Neural progenitor cell (in vitro differentiated cells): ENCODE results near the gene RHOF. TPM values are rescaled to one million over a fixed set of nuclear protein-coding genes. Genes with fewer than 3 reads are reported as not detected.

Experiments
- DNase-seq: peaks from one replicate; pipeline ENCODE4 v3.0.0-alpha.2; 2016; ENCODE audit warnings: low spot score
- H2AFZ ChIP-seq: fragments of 200-600 bp; sonication (generic); replicated peaks from 2 replicates; pipeline ENCODE4 v1.6.1; 2016; ENCODE audit warnings: antibody characterized with exemption
- H3F3A ChIP-seq: fragments of 200-600 bp; sonication (generic); 2 replicates; pipeline ENCODE4 v1.6.1; 2016; ENCODE audit warnings: antibody characterized with exemption, low read depth
- H3K27ac ChIP-seq: fragments of 200-600 bp; sonication (generic); 2 replicates; pipeline ENCODE4 v1.5.1; 2016; ENCODE audit warnings: mild to moderate bottlenecking
- H3K27me3 ChIP-seq: fragments of 200-600 bp; sonication (generic); 2 replicates; pipeline ENCODE4 v1.6.1; 2016; ENCODE audit warnings: mild to moderate bottlenecking, moderate library complexity
- H3K36me3 ChIP-seq: fragments of 200-600 bp; sonication (generic); 2 replicates; pipeline ENCODE4 v1.5.1; 2016
- H3K4me1 ChIP-seq: fragments of 200-600 bp; sonication (generic); 2 replicates; pipeline ENCODE4 v1.6.1; 2016; ENCODE audit warnings: mixed run types
- H3K4me2 ChIP-seq: fragments of 200-600 bp; sonication (generic); 2 replicates; pipeline ENCODE4 v1.6.1; 2016
- H3K4me3 ChIP-seq: fragments of 200-600 bp; sonication (generic); 2 replicates; pipeline ENCODE4 v1.5.1; 2016
- H3K79me2 ChIP-seq: fragments of 200-600 bp; sonication (generic); 2 replicates; pipeline ENCODE4 v1.6.1; 2016; ENCODE audit warnings: low read depth
- H3K9ac ChIP-seq: fragments of 200-600 bp; sonication (generic); 2 replicates; pipeline ENCODE4 v1.6.1; 2016
- H3K9me3 ChIP-seq: fragments of 200-600 bp; sonication (generic); 2 replicates; pipeline ENCODE4 v1.5.1; 2016; ENCODE audit warnings: low read depth
- H4K20me1 ChIP-seq: fragments of 200-600 bp; sonication (generic); 2 replicates; pipeline ENCODE4 v1.6.1; 2016; ENCODE audit warnings: low read depth
- H3K27ac Mint-ChIP-seq: 3 replicates; pipeline ENCODE4 v1.8.0; 2021; ENCODE audit warnings: mixed read lengths
- H3K27me3 Mint-ChIP-seq: 2 replicates; pipeline ENCODE4 v1.8.0; 2022; ENCODE audit warnings: low read depth, mild to moderate bottlenecking, inconsistent platforms, moderate library complexity, mixed read lengths; ENCODE audit not compliant: insufficient read depth
- H3K36me3 Mint-ChIP-seq: 3 replicates; pipeline ENCODE4 v1.8.0; 2021; ENCODE audit warnings: mixed read lengths
- H3K4me1 Mint-ChIP-seq: 3 replicates; pipeline ENCODE4 v1.8.0; 2021; ENCODE audit warnings: mixed read lengths
- H3K4me3 Mint-ChIP-seq: 3 replicates; pipeline ENCODE4 v1.8.0; 2021; ENCODE audit warnings: mild to moderate bottlenecking, moderate library complexity, mixed read lengths
- H3K9me3 Mint-ChIP-seq: 3 replicates; pipeline ENCODE4 v1.8.0; 2020; ENCODE audit warnings: mixed read lengths
- EZH2 ChIP-seq: fragments of 200-600 bp; sonication (generic); IDR thresholded peaks from 2 replicates; pipeline ENCODE4 v1.6.1; 2017; ENCODE audit warnings: antibody characterized with exemption, mild to moderate bottlenecking, moderate library complexity
- EZH2phosphoT487 ChIP-seq: fragments of 200-600 bp; sonication (generic); IDR thresholded peaks from 2 replicates; pipeline ENCODE4 v1.6.1; 2017; ENCODE audit warnings: antibody characterized with exemption
- total RNA-seq: library from RNA; depleted of rRNA; stranded (reverse); fragments of >200 nt; gene quantifications from 2 replicates; pipeline ENCODE4 v1.2.3, GENCODE V29; 2015; ENCODE audit warnings: low replicate concordance
- TF ChIP-seq, protein P1 (sequence below): fragments of 200-600 bp; sonication (generic); IDR thresholded peaks from 2 replicates; pipeline ENCODE4 v1.5.1; 2017; ENCODE audit warnings: antibody characterized with exemption, mild to moderate bottlenecking

RHOF gene
- total RNA-seq, 1 donor from 2014 or later, result 20.1 TPM

DNA sequence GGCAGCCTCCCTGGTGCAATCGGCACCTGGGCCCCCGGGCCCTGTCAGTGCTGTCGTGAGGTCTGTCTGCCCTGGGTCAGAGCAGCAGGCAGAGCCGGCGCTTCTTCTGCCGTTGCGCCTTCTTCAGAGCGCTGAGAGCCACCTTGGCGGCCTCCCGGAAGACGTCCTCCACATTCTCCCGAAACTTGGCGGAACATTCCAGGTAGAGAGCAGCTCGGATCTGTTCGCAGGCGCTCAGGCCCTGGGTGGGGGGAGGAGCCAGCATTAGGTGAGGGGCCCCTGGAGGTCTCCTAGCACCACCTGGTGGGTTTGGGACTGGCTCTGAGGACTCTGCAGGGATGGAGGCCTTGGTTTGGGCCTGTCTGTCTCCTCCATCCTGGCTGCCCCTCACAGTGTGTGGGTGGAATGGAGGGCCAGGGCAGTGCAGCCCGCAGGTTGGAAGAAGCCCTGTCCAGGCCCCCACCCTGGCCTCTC lies 14.0 kb downstream of the RHOF start:
- no peaks in the 10 kb centered on the region for H3K36me3 ChIP-seq
- H3K9me3 ChIP-seq, result no peaks in the 10 kb centered on the region
- H3F3A ChIP-seq, result peaks cover 19% of the 10 kb centered on the region
- H3K4me2 ChIP-seq, result no peak overlapping the region
- TF ChIP-seq, protein P1, sequence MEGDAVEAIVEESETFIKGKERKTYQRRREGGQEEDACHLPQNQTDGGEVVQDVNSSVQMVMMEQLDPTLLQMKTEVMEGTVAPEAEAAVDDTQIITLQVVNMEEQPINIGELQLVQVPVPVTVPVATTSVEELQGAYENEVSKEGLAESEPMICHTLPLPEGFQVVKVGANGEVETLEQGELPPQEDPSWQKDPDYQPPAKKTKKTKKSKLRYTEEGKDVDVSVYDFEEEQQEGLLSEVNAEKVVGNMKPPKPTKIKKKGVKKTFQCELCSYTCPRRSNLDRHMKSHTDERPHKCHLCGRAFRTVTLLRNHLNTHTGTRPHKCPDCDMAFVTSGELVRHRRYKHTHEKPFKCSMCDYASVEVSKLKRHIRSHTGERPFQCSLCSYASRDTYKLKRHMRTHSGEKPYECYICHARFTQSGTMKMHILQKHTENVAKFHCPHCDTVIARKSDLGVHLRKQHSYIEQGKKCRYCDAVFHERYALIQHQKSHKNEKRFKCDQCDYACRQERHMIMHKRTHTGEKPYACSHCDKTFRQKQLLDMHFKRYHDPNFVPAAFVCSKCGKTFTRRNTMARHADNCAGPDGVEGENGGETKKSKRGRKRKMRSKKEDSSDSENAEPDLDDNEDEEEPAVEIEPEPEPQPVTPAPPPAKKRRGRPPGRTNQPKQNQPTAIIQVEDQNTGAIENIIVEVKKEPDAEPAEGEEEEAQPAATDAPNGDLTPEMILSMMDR, result no peak
- TF ChIP-seq EZH2phosphoT487, result no peak
- no peak for TF ChIP-seq EZH2
- no peaks in the 10 kb centered on the region for H3K79me2 ChIP-seq
- no peak overlapping the region for H3K4me3 ChIP-seq
- Mint-ChIP-seq H3K27ac (no peak overlapping the region), H3K36me3 (peaks cover 2% of the 10 kb centered on the region), H3K27me3 (peaks cover 7% of the 10 kb centered on the region), H3K4me3 (no peak overlapping the region), H3K9me3 (no peaks in the 10 kb centered on the region), H3K4me1 (peaks cover 15% of the 10 kb centered on the region)
- no peak overlapping the region for H3K9ac ChIP-seq
- H3K27ac ChIP-seq, result no peak overlapping the region
- peak; percentile 1 for DNase-seq
- H4K20me1 ChIP-seq, result peaks cover 13% of the 10 kb centered on the region
- H3K27me3 ChIP-seq, result no peaks in the 10 kb centered on the region
- no peak overlapping the region for H2AFZ ChIP-seq
- H3K4me1 ChIP-seq, result peaks cover 11% of the 10 kb centered on the region

DNA sequence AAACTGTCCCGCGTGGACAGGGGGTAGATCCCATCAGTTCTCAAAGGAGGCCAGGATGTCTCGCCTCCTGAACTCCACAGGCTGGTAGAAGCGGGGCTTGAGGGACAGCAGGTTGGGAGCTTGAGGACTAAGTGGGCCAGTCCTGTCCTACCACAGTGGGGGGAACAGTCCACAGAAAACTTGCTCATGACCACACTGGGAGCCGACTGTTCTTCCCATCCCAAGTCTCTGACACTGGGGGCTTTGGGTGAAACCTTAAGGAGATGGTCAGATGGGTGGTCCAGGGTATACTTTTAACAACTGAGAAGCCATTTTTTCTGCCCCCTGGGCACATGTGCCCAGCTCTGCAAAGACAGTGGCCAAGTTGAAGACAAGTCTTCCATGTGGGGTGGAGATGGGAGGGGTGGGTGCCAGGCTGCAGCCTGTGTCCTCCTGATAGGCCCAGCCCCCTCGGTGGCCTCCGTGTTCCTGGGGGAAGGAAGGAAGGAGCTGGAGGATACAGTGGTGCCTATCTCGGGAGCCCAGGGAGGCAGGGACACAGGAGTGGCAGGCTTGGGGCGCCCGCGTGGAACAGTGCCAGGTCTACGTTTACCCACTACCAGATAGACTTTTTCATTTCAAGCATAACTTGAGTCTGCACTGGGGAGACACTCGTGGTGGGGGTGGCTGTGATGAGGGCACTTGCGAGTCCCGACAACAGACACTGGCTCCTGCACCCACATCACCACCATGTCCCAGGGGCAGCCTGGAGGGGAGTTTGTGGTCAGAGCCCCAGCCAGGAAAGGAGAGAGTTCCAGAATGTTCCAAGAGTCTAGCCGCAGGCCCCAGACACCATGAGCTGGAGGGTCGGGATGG lies 14.7 kb downstream of the RHOF start:
- TF ChIP-seq, protein P1, result no peak
- TF ChIP-seq EZH2 (no peak), EZH2phosphoT487 (no peak)
- Histone ChIP-seq H3K27ac (no peak overlapping the region), H4K20me1 (peaks cover 13% of the 10 kb centered on the region), H3K4me2 (no peak overlapping the region), H3K4me3 (no peak overlapping the region), H3K36me3 (no peaks in the 10 kb centered on the region), H3K4me1 (peaks cover 11% of the 10 kb centered on the region), H3K27me3 (no peaks in the 10 kb centered on the region), H3F3A (peaks cover 19% of the 10 kb centered on the region), H3K9ac (no peak overlapping the region), H2AFZ (no peak overlapping the region), H3K9me3 (no peaks in the 10 kb centered on the region), H3K79me2 (no peaks in the 10 kb centered on the region)
- Mint-ChIP-seq H3K27me3 (peaks cover 7% of the 10 kb centered on the region), H3K9me3 (no peaks in the 10 kb centered on the region), H3K27ac (peak overlapping the region; percentile 89), H3K36me3 (peaks cover 2% of the 10 kb centered on the region), H3K4me1 (peaks cover 13% of the 10 kb centered on the region), H3K4me3 (no peak overlapping the region)
- DNase-seq, result no peak

DNA sequence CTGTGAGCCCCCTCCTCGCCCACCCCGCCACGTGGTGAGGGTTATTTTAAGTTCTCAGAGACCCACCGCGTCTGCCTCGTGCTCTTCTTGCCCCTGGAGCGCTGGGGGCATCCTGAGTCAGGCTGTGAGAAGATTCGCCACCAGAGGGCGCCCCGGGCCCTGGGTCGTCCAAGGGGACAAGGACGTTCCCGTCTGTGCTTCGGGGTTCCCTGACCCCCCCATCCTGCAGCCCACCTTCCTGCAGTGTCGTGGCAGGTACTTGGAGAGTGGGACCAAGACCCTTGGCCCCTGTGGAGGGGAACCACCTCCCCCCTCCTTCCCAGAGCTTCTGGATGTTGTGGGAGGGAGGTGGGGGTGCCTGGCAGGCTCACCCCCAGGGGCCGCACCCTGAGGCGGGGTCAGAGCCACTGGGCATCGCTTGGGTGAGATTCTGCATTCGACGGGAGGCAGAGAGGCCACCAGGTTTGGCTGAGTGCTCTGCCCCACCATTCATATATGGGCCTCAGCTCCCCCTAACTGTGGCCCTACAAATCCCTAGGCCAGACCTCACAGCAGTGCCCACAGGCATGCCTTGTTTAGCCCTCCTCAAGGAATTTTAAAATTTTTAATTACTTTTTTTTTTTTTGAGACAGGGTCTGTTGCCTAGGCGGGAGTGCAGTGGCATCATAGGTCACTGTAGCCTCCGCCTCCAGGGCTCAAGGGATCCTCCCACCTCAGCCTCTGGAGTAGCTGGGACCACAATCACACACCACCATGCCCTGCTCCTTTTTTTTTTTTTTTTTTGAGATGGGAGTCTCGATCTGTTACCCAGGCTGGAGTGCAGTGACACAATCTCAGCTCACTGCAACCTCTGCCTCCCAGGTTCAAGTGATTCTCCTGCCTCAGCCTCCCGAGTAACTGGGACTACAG lies 17.0 kb downstream of the RHOF start:
- peaks cover 8% of the 10 kb centered on the region for H3K27me3 Mint-ChIP-seq
- no peak overlapping the region for H3K9ac ChIP-seq
- no peak overlapping the region for H3K27ac Mint-ChIP-seq
- H3K9me3 Mint-ChIP-seq, result no peaks in the 10 kb centered on the region
- peaks cover 7% of the 10 kb centered on the region for H4K20me1 ChIP-seq
- peak; percentile 89 for DNase-seq
- H3K27ac ChIP-seq, result no peak overlapping the region
- H3K79me2 ChIP-seq, result no peaks in the 10 kb centered on the region
- peaks cover 3% of the 10 kb centered on the region for H3K4me1 Mint-ChIP-seq
- no peak overlapping the region for H3K4me3 Mint-ChIP-seq
- H3K9me3 ChIP-seq, result no peaks in the 10 kb centered on the region
- H3K36me3 ChIP-seq, result no peaks in the 10 kb centered on the region
- H3K36me3 Mint-ChIP-seq, result no peaks in the 10 kb centered on the region
- no peak overlapping the region for H3K4me2 ChIP-seq
- H3F3A ChIP-seq, result peaks cover 14% of the 10 kb centered on the region
- no peak overlapping the region for H2AFZ ChIP-seq
- no peak for TF ChIP-seq EZH2
- TF ChIP-seq, protein P1, result peak; percentile 89
- no peak for TF ChIP-seq EZH2phosphoT487
- H3K4me3 ChIP-seq, result no peak overlapping the region
- no peaks in the 10 kb centered on the region for H3K27me3 ChIP-seq
- H3K4me1 ChIP-seq, result peaks cover 1% of the 10 kb centered on the region
